GM12865 (cell line): Measurements from ENCODE around the gene CENPP.

Experiments
- DNase-seq: peaks from one replicate; pipeline ENCODE4 v3.0.0; 2010; ENCODE audit warnings: low read depth
- H3K4me3 ChIP-seq: 2 replicates; pipeline ENCODE4 v1.5.1; 2011; ENCODE audit warnings: mild to moderate bottlenecking, low read depth, low read length, control low read depth
- CTCF ChIP-seq: IDR thresholded peaks from 2 replicates; pipeline ENCODE4 v1.5.1; 2011; ENCODE audit warnings: low read length, control low read depth, low read depth, inconsistent platforms; ENCODE audit not compliant: insufficient read depth; ENCODE audit errors: missing control alignments

The CENPP gene

DNA sequence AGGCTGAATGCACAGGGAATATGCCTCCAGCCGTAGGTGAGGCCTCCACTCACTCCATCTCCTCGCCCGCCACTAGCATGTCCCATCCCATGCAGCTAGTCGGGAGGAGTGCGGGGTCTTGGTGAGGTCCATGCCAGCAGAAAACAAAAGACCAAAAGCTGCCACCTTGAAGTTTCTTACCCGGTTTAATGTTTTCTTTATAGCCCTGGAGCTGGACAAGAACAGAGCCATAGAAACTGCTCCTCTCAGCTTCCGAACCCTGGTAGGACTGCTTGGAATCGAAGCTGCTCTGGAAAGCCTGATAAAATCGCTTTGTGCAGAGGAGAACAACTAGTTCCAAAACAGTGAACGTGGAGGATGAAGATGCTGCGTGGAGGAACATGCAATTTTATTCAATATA is 287.1 kb downstream of the CENPP start:
- H3K4me3 ChIP-seq: no peak overlapping the region
- TF ChIP-seq CTCF: no peak
- DNase-seq: no peak

DNA sequence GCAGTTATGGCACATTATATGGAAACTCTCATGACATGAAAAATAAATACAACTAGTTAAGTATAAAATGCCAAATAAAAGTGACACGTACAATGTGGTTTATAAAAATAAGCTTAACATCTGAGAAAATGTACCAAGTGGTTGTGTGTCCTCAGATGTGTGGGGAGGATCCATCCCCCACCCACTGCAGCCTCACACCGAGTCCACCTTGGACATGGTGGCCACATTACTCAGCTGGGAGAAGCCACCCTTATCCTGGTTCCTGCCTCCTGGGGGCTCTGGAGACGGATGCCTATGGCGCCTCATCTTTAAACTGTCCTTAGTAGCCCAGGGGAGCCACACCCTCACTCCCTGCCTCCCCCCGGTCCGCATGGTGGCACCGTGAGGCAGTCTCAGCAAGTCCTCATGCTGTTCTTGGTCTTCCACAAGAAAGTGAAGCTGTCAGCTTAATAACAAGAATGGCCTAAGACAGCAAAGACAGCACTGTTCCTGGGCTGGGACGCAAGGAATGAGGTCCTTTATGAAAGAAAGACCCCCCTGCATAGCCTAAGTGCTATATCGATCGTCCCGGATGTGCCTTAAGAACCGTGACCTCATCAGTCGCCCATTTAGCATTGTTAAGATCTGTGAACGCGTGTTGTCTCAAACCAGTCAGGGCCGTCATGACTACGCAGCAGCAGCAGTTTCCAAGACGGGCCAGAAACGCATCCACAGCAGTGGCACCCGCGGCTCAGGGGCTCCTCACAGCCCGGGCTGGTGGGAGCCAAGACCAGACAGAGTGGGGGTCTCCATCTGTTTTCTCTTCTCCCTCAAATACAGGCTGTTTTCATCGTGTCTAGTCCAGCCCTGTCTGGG is 287.7 kb downstream of the CENPP start:
- H3K4me3 ChIP-seq: no peak overlapping the region
- no peak for DNase-seq
- TF ChIP-seq CTCF: no peak

GRCh38 chr9:92614123-92614510 is 288.4 kb downstream of the CENPP start:
- no peak for DNase-seq
- no peak overlapping the region for H3K4me3 ChIP-seq
- TF ChIP-seq CTCF: no peak

- no peak for DNase-seq
- TF ChIP-seq CTCF: no peak
- no peak overlapping the region for H3K4me3 ChIP-seq
Observed at GRCh38 chr9:92614763-92615461, 289.2 kb downstream of the CENPP start.

DNA sequence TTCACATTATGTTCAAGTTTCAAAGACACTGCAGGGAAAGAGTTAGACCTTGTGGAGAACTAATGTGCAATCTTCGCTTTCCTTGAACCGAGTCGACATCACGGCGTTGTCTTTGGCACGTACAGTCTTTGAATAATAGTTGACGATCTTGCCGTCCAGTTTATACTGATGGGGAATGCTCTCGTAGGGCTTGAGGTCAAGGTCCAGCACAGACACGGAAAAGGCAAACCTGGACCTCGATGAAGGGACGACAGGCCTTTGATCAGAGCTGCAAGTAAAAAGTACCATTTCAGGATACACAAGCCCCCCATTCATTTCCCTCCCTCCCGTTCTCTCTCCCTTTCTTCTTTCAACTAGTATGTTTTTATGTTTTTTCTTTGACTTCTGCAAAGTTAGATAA is 290.0 kb downstream of the CENPP start:
- H3K4me3 ChIP-seq: no peak overlapping the region
- no peak for TF ChIP-seq CTCF
- no peak for DNase-seq

DNA sequence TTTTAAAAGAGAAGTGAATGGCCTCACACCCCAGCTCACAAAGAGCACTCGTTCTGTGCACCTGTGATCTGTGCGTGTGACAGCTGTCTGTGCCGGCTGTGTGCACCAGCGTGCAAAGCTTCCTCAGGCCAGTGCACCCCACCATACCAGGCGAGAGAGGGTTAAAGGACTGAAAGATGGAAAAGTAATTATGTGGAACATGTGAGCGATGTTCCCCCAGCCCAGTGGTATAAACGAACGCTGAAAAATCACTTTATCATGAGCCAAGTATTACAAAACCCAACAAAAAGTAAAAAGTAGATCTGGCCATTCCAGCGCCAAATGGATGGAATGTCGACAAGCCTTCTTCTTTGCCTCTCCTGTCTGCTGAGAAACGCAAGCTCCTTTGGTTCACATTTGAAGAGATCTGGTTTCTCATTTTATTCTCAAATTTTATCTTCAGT is 290.5 kb downstream of the CENPP start:
- TF ChIP-seq CTCF: no peak
- no peak overlapping the region for H3K4me3 ChIP-seq
- no peak for DNase-seq

DNA sequence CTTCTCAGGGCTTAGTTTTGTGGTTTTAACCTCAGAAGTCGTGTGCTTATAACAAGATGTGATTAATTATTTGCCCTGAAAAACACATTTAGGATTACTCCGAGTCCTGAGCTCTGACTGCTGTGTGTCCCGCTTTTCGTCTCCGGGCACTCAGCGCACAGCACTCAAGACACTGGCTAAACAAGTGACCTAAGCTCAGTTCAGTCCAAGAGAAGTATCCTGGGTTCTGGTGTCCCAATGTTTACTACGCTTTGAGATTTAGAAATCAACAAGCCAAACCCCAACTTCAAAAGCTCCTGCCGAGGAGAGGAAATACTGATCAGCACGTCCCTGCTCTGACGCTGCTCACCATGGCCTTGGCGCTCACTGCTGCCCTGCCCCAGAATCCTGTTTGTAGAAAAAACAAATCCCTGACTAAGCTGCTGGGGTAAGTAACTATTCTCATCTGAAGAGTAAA is 290.9 kb downstream of the CENPP start:
- DNase-seq: no peak
- TF ChIP-seq CTCF: no peak
- H3K4me3 ChIP-seq: no peak overlapping the region
